Measurements from ENCODE around the gene MTMR4. TPM values are rescaled to one million over a fixed set of nuclear protein-coding genes. Genes with fewer than 3 reads are reported as not detected.

The MTMR4 gene
- 13.8 TPM for polyA plus RNA-seq (2013, experiment 1 of 2)
- 12.8 TPM for polyA plus RNA-seq (2013, experiment 2 of 2)

GRCh38 chr17:58513965-58514769 is at the start of gene MTMR4:
MTMR4 (minus strand) TSS chr17:58514638; CDS start chr17:58514407, 231 bp downstream.
- peak within 1 kb of the TSS in 1 of 2 experiments; percentile 95 for H3K23ac ChIP-seq (ENCODE audit: low read length in 2 of 2)
- peak within 1 kb of the TSS; percentile 82 for H2BK120ac ChIP-seq (ENCODE audit: low read depth, low read length)
- H3K4me2 ChIP-seq (ENCODE audit: low read length, poor library complexity, severe bottlenecking), result peak within 1 kb of the TSS; percentile 86
- peak within 1 kb of the TSS; percentile 0 for H2BK15ac ChIP-seq (ENCODE audit: low read depth, poor library complexity, severe bottlenecking)
- H2BK12ac ChIP-seq (ENCODE audit: low read length in 2 of 2), result peak within 1 kb of the TSS in 1 of 2 experiments; percentile 15
- H3K14ac ChIP-seq (ENCODE audit: low read length in 2 of 2), result peak within 1 kb of the TSS in 1 of 2 experiments; percentile 95
- H3K4me1 ChIP-seq (ENCODE audit: control insufficient read depth, insufficient read depth, low read depth, low read length), result peaks cover 20% of the 10 kb centered on the region
- peak within 1 kb of the TSS; percentile 85 for H3K9ac ChIP-seq (ENCODE audit: low read length)
- peak within 1 kb of the TSS; percentile 46 to 50 for H3K4ac ChIP-seq (ENCODE audit: low read depth in 1 of 2, low read length in 2 of 2)
- H3K18ac ChIP-seq (ENCODE audit: low read depth in 1 of 2, low read length in 2 of 2), result peak within 1 kb of the TSS; percentile 40 to 93
- H3K27me3 ChIP-seq (ENCODE audit: control insufficient read depth in 1 of 2, insufficient read depth in 1 of 2, low read length in 2 of 2), result no peaks in the 10 kb centered on the region
- peaks cover 23 to 33% of the 10 kb centered on the region in 2 experiments for H3K36me3 ChIP-seq (ENCODE audit: control insufficient read depth in 1 of 2, insufficient read depth in 2 of 2, low read depth in 1 of 2, low read length in 2 of 2)
- peak within 1 kb of the TSS; percentile 9 for H4K91ac ChIP-seq (ENCODE audit: low read length)
- H4K8ac ChIP-seq (ENCODE audit: low read length), result peak within 1 kb of the TSS; percentile 66
- peak within 1 kb of the TSS; percentile 78 to 85 for H3K4me3 ChIP-seq (ENCODE audit: insufficient read depth in 1 of 2, low read depth in 1 of 2, low read length in 2 of 2)
- no peak within 1 kb of the TSS for H2BK5ac ChIP-seq (ENCODE audit: low read depth, low read length, poor library complexity, severe bottlenecking)
- no peaks in the 10 kb centered on the region for H3K9me3 ChIP-seq (ENCODE audit: control insufficient read depth, low read length)
- 0% methylated on average over 28 of the region's 64 CpGs for WGBS
- H3K27ac ChIP-seq (ENCODE audit: low read length, poor library complexity, severe bottlenecking), result no peak within 1 kb of the TSS
- peak within 1 kb of the TSS; percentile 73 for H2AFZ ChIP-seq (ENCODE audit: low read depth, low read length)
- peak within 1 kb of the TSS; percentile 36 for H2AK5ac ChIP-seq (ENCODE audit: low read length, severe bottlenecking)
- DNase-seq, result peak; percentile 81
- peaks cover 32% of the 10 kb centered on the region for H3K79me1 ChIP-seq (replicated peaks; ENCODE audit: low read length, poor library complexity, severe bottlenecking)

- Histone ChIP-seq H2AFZ (ENCODE audit: low read depth, low read length) (no peak overlapping the region), H3K79me1 (replicated peaks; ENCODE audit: low read length, poor library complexity, severe bottlenecking) (no peaks in the 10 kb centered on the region), H3K14ac (ENCODE audit: low read length in 2 of 2) (no peak overlapping the region), H2BK5ac (ENCODE audit: low read depth, low read length, poor library complexity, severe bottlenecking) (no peak overlapping the region), H3K9me3 (ENCODE audit: control insufficient read depth, low read length) (no peaks in the 10 kb centered on the region), H3K18ac (ENCODE audit: low read depth in 1 of 2, low read length in 2 of 2) (no peak overlapping the region), H3K4me3 (ENCODE audit: insufficient read depth in 1 of 2, low read depth in 1 of 2, low read length in 2 of 2) (no peak overlapping the region), H3K4ac (ENCODE audit: low read depth in 1 of 2, low read length in 2 of 2) (no peak overlapping the region), H3K27ac (ENCODE audit: low read length, poor library complexity, severe bottlenecking) (no peak overlapping the region), H3K4me1 (ENCODE audit: control insufficient read depth, insufficient read depth, low read depth, low read length) (no peaks in the 10 kb centered on the region), H2AK5ac (ENCODE audit: low read length, severe bottlenecking) (no peak overlapping the region), H3K4me2 (ENCODE audit: low read length, poor library complexity, severe bottlenecking) (no peak overlapping the region), H3K36me3 (ENCODE audit: control insufficient read depth in 1 of 2, insufficient read depth in 2 of 2, low read depth in 1 of 2, low read length in 2 of 2) (no peaks in the 10 kb centered on the region), H4K8ac (ENCODE audit: low read length) (no peak overlapping the region), H4K91ac (ENCODE audit: low read length) (no peak overlapping the region), H2BK12ac (ENCODE audit: low read length in 2 of 2) (no peak overlapping the region), H3K9ac (ENCODE audit: low read length) (no peak overlapping the region), H2BK120ac (ENCODE audit: low read depth, low read length) (no peak overlapping the region), H3K27me3 (ENCODE audit: control insufficient read depth in 1 of 2, insufficient read depth in 1 of 2, low read length in 2 of 2) (peaks cover 16 to 23% of the 10 kb centered on the region in 2 experiments), H3K23ac (ENCODE audit: low read length in 2 of 2) (no peak overlapping the region), H2BK15ac (ENCODE audit: low read depth, poor library complexity, severe bottlenecking) (no peak overlapping the region)
- WGBS, result 45% methylated on average over 1 of the region's 1 CpG
- DNase-seq, result no peak
These were observed 46.1 kb upstream of the MTMR4 start for GRCh38 chr17:58560511-58560910.

GRCh38 chr17:58557981-58558380 is 43.5 kb upstream of the MTMR4 start:
- no peak overlapping the region for H3K27ac ChIP-seq (ENCODE audit: low read length, poor library complexity, severe bottlenecking)
- no peaks in the 10 kb centered on the region for H3K9me3 ChIP-seq (ENCODE audit: control insufficient read depth, low read length)
- H3K79me1 ChIP-seq (replicated peaks; ENCODE audit: low read length, poor library complexity, severe bottlenecking), result no peaks in the 10 kb centered on the region
- WGBS, result 84% methylated on average over 3 of the region's 3 CpGs
- H3K18ac ChIP-seq (ENCODE audit: low read depth in 1 of 2, low read length in 2 of 2), result no peak overlapping the region
- H3K14ac ChIP-seq (ENCODE audit: low read length in 2 of 2), result no peak overlapping the region
- H3K4me1 ChIP-seq (ENCODE audit: control insufficient read depth, insufficient read depth, low read depth, low read length), result no peaks in the 10 kb centered on the region
- no peak for DNase-seq
- no peak overlapping the region for H2BK12ac ChIP-seq (ENCODE audit: low read length in 2 of 2)
- H2BK15ac ChIP-seq (ENCODE audit: low read depth, poor library complexity, severe bottlenecking), result no peak overlapping the region
- no peak overlapping the region for H3K4ac ChIP-seq (ENCODE audit: low read depth in 1 of 2, low read length in 2 of 2)
- no peak overlapping the region for H3K4me2 ChIP-seq (ENCODE audit: low read length, poor library complexity, severe bottlenecking)
- H3K4me3 ChIP-seq (ENCODE audit: insufficient read depth in 1 of 2, low read depth in 1 of 2, low read length in 2 of 2), result no peak overlapping the region
- no peaks in the 10 kb centered on the region for H3K36me3 ChIP-seq (ENCODE audit: control insufficient read depth in 1 of 2, insufficient read depth in 2 of 2, low read depth in 1 of 2, low read length in 2 of 2)
- no peak overlapping the region for H2AFZ ChIP-seq (ENCODE audit: low read depth, low read length)
- no peak overlapping the region for H4K91ac ChIP-seq (ENCODE audit: low read length)
- H2BK5ac ChIP-seq (ENCODE audit: low read depth, low read length, poor library complexity, severe bottlenecking), result no peak overlapping the region
- H3K23ac ChIP-seq (ENCODE audit: low read length in 2 of 2), result no peak overlapping the region
- peaks cover 9 to 17% of the 10 kb centered on the region in 2 experiments for H3K27me3 ChIP-seq (ENCODE audit: control insufficient read depth in 1 of 2, insufficient read depth in 1 of 2, low read length in 2 of 2)
- no peak overlapping the region for H2BK120ac ChIP-seq (ENCODE audit: low read depth, low read length)
- no peak overlapping the region for H3K9ac ChIP-seq (ENCODE audit: low read length)
- H4K8ac ChIP-seq (ENCODE audit: low read length), result no peak overlapping the region
- no peak overlapping the region for H2AK5ac ChIP-seq (ENCODE audit: low read length, severe bottlenecking)

- H2BK15ac ChIP-seq (ENCODE audit: low read depth, poor library complexity, severe bottlenecking), result no peak overlapping the region
- H4K91ac ChIP-seq (ENCODE audit: low read length), result no peak overlapping the region
- peaks cover 9 to 17% of the 10 kb centered on the region in 2 experiments for H3K27me3 ChIP-seq (ENCODE audit: control insufficient read depth in 1 of 2, insufficient read depth in 1 of 2, low read length in 2 of 2)
- H2BK12ac ChIP-seq (ENCODE audit: low read length in 2 of 2), result no peak overlapping the region
- H3K18ac ChIP-seq (ENCODE audit: low read depth in 1 of 2, low read length in 2 of 2), result no peak overlapping the region
- no peak overlapping the region for H3K14ac ChIP-seq (ENCODE audit: low read length in 2 of 2)
- H3K4me3 ChIP-seq (ENCODE audit: insufficient read depth in 1 of 2, low read depth in 1 of 2, low read length in 2 of 2), result no peak overlapping the region
- no peaks in the 10 kb centered on the region for H3K9me3 ChIP-seq (ENCODE audit: control insufficient read depth, low read length)
- no peak overlapping the region for H4K8ac ChIP-seq (ENCODE audit: low read length)
- no peak overlapping the region for H3K23ac ChIP-seq (ENCODE audit: low read length in 2 of 2)
- DNase-seq, result no peak
- no peaks in the 10 kb centered on the region for H3K79me1 ChIP-seq (replicated peaks; ENCODE audit: low read length, poor library complexity, severe bottlenecking)
- H3K9ac ChIP-seq (ENCODE audit: low read length), result no peak overlapping the region
- no peak overlapping the region for H2AFZ ChIP-seq (ENCODE audit: low read depth, low read length)
- H3K36me3 ChIP-seq (ENCODE audit: control insufficient read depth in 1 of 2, insufficient read depth in 2 of 2, low read depth in 1 of 2, low read length in 2 of 2), result no peaks in the 10 kb centered on the region
- WGBS, result 68% methylated on average over 2 of the region's 5 CpGs
- no peak overlapping the region for H3K4ac ChIP-seq (ENCODE audit: low read depth in 1 of 2, low read length in 2 of 2)
- no peak overlapping the region for H3K4me2 ChIP-seq (ENCODE audit: low read length, poor library complexity, severe bottlenecking)
- no peaks in the 10 kb centered on the region for H3K4me1 ChIP-seq (ENCODE audit: control insufficient read depth, insufficient read depth, low read depth, low read length)
- no peak overlapping the region for H2AK5ac ChIP-seq (ENCODE audit: low read length, severe bottlenecking)
- no peak overlapping the region for H2BK120ac ChIP-seq (ENCODE audit: low read depth, low read length)
- H2BK5ac ChIP-seq (ENCODE audit: low read depth, low read length, poor library complexity, severe bottlenecking), result no peak overlapping the region
- no peak overlapping the region for H3K27ac ChIP-seq (ENCODE audit: low read length, poor library complexity, severe bottlenecking)
These were observed 42.4 kb upstream of the MTMR4 start for GRCh38 chr17:58556833-58557250.

Data from mesenchymal stem cell (in vitro differentiated cells and primary cell).